ENCODE measurements around the gene PDZD2. TPM values are rescaled to one million over a fixed set of nuclear protein-coding genes. Genes with fewer than 3 reads are reported as not detected.

The PDZD2 gene
- total RNA-seq, 1 experiment from 2014 or later: 0.37 TPM

DNA sequence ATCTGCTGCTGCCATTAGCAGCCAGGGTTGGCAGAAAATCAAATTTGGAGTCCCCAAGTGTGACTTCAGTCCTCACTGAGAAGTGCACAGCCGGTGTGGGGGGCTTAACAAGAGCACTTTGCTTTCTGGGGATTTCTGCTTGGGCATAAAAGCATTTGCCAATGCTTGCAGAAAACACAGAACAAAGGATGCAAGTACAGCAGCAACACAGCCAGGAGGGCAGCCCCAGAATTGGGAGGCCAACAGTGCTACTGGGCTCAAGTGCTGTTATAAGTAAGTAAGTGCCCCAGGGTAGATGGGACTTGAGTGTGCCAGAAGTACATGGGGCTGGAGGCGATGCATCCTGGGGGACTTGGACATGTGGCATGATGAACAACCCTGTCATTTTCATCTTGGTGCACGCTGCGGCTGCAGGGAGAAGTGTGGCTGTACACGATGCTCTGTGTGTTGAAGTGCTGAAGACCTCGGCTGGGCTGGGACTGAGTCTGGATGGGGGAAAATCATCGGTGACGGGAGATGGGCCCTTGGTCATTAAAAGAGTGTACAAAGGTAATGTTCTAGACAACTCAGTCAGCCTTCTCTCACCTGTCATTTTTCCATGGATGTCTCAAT is 461.9 kb downstream of the PDZD2 start:
- Histone ChIP-seq H3K36me3 (ENCODE audit: control insufficient read depth in 1 of 2, insufficient read depth in 2 of 2, low read length in 2 of 2) (peaks cover 9 to 17% of the 10 kb centered on the region in 2 experiments; a peak in 3 of 4 replicates), H3K4me1 (ENCODE audit: control insufficient read depth in 1 of 2, insufficient read depth in 2 of 2, low read length in 2 of 2) (no peaks in the 10 kb centered on the region), H4K20me1 (ENCODE audit: insufficient read depth) (no peaks in the 10 kb centered on the region), H3K27me3 (ENCODE audit: insufficient read depth, low read length) (no peaks in the 10 kb centered on the region), H3K4me3 (replicated peaks in 1 of 2; ENCODE audit: low read depth in 1 of 2, low read length in 2 of 2) (no peak overlapping the region), H3K4me2 (ENCODE audit: low read length) (no peak overlapping the region), H3K9ac (ENCODE audit: low read length) (no peak overlapping the region), H3K79me2 (ENCODE audit: insufficient read depth, low read length) (no peaks in the 10 kb centered on the region), H3K9me3 (ENCODE audit: control insufficient read depth in 1 of 2, insufficient read depth in 1 of 2, low read depth in 1 of 2, low read length in 2 of 2) (no peaks in the 10 kb centered on the region), H2AFZ (ENCODE audit: low read depth, low read length, poor library complexity, severe bottlenecking) (no peak overlapping the region), H3K27ac (ENCODE audit: low read depth, low read length) (no peak overlapping the region), H3K9me2 (ENCODE audit: insufficient read depth) (no peaks in the 10 kb centered on the region)
- DNase-seq (ENCODE audit: low read depth, low spot score): no peak
- BruUV-seq (replicated peaks): no TSS peak
- no peak for ATAC-seq
- ChIA-PET RAD21 (ENCODE audit: low non-redundant PET in 1 of 2, low total read pairs in 2 of 2, uncharacterized antibody in 2 of 2, unreplicated experiment in 2 of 2) (no interaction called here), CTCF (no interaction called here), POLR2A (no interaction called here)
- intact Hi-C loops (cut with micrococcal nuclease): no loop called here
- TF ChIP-seq POLR2A (IDR thresholded peaks at IDR 0.05; ENCODE audit: borderline replicate concordance, extremely low read depth, insufficient read depth, insufficient read length): no peak
- TF ChIP-seq ELF1 (IDR thresholded peaks at IDR 0.05; ENCODE audit: borderline replicate concordance, low read depth): no peak
- TF ChIP-seq, protein P1, sequence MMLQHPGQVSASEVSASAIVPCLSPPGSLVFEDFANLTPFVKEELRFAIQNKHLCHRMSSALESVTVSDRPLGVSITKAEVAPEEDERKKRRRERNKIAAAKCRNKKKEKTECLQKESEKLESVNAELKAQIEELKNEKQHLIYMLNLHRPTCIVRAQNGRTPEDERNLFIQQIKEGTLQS (IDR thresholded peaks at IDR 0.05): no peak
- TF ChIP-seq ZBTB33 (IDR thresholded peaks at IDR 0.05; ENCODE audit: extremely low read depth, insufficient replicate concordance, low read length): no peak
- TF ChIP-seq POLR2AphosphoS5 (IDR thresholded peaks at IDR 0.05; ENCODE audit: low read depth, low read length): no peak
- TF ChIP-seq EZH2 (IDR thresholded peaks at IDR 0.05): no peak
- TF ChIP-seq FOSL1 (IDR thresholded peaks at IDR 0.05; ENCODE audit: low read depth): no peak
- TF ChIP-seq EGR1 (IDR thresholded peaks at IDR 0.05; ENCODE audit: low read depth): no peak
- TF ChIP-seq EZH2phosphoT487 (IDR thresholded peaks at IDR 0.05; ENCODE audit: borderline replicate concordance): no peak
- no peak for TF ChIP-seq RAD21 (IDR thresholded peaks at IDR 0.05; ENCODE audit: low read depth)
- TF ChIP-seq CBX3 (IDR thresholded peaks at IDR 0.05; ENCODE audit: low read depth): no peak
- TF ChIP-seq CTCF (IDR thresholded peaks at IDR 0.05 in 2 of 3, conservative IDR thresholded peaks at IDR 0.05 in 1 of 3; ENCODE audit: borderline replicate concordance in 1 of 3, insufficient read depth in 1 of 3, low read depth in 2 of 3, low read length in 2 of 3): no peak
- TF ChIP-seq JUND (IDR thresholded peaks at IDR 0.05): no peak
- no peak for TF ChIP-seq SP1 (IDR thresholded peaks at IDR 0.05; ENCODE audit: low read depth)
- TF ChIP-seq, protein P2, sequence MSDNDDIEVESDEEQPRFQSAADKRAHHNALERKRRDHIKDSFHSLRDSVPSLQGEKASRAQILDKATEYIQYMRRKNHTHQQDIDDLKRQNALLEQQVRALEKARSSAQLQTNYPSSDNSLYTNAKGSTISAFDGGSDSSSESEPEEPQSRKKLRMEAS (IDR thresholded peaks at IDR 0.05): no peak
- TF ChIP-seq REST (IDR thresholded peaks at IDR 0.05; ENCODE audit: low read depth): no peak
